HepG2 (cell line): Measurements from ENCODE around the gene SPNS2. TPM values are rescaled to one million over a fixed set of nuclear protein-coding genes. Genes with fewer than 3 reads are reported as not detected.
A peak's percentile ranks its signal among the peaks of the same experiment; 100 is the strongest.

ENCODE experiments used
- BRD4 ChIP-seq: sonication (generic); formaldehyde crosslinking; IDR thresholded peaks from 2 replicates; pipeline ENCODE4 v1.4.0; 2020; ENCODE audit warnings: missing genetic modification reagents
- CEBPB ChIP-seq: IDR thresholded peaks from 2 replicates; pipeline ENCODE4 v1.6.1; 2011; ENCODE audit warnings: low read depth, low read length, improper control_type of control experiment, borderline replicate concordance
- CENPT ChIP-seq: sonication (generic); formaldehyde crosslinking; IDR thresholded peaks from 2 replicates; pipeline ENCODE4 v1.8.0; 2022; ENCODE audit warnings: low read depth, mild to moderate bottlenecking, moderate library complexity, missing genetic modification reagents
- JUN ChIP-seq: sonication (generic); formaldehyde crosslinking; IDR thresholded peaks from 2 replicates; pipeline ENCODE4 v1.4.0; 2020; ENCODE audit warnings: mild to moderate bottlenecking, missing genetic modification reagents
- JUND ChIP-seq: sonication (generic); formaldehyde crosslinking; IDR thresholded peaks from 2 replicates; pipeline ENCODE4 v1.8.0; 2022; ENCODE audit warnings: mild to moderate bottlenecking, missing genetic modification reagents
- KLF15 ChIP-seq: sonication (generic); formaldehyde crosslinking; IDR thresholded peaks from 2 replicates; pipeline ENCODE4 v1.8.1; 2023; ENCODE audit warnings: borderline replicate concordance, mild to moderate bottlenecking, inconsistent platforms, missing genetic modification reagents, mixed read lengths
- MATR3 ChIP-seq: sonication (generic); formaldehyde crosslinking; IDR thresholded peaks from 2 replicates; pipeline ENCODE4 v1.4.0; 2020; ENCODE audit warnings: missing genetic modification reagents
- ZNF331 ChIP-seq: sonication (generic); formaldehyde crosslinking; IDR thresholded peaks from 2 replicates; pipeline ENCODE4 v1.4.0; 2020; ENCODE audit warnings: missing genetic modification reagents
- ZNF337 ChIP-seq: sonication (generic); formaldehyde crosslinking; IDR thresholded peaks from 2 replicates; pipeline ENCODE4 v1.5.1; 2020; ENCODE audit warnings: missing genetic modification reagents, low read depth, mild to moderate bottlenecking, borderline replicate concordance
- ZNF501 ChIP-seq: sonication (generic); formaldehyde crosslinking; IDR thresholded peaks from 2 replicates; pipeline ENCODE4 v1.5.1; 2020; ENCODE audit warnings: mild to moderate bottlenecking, moderate library complexity, missing genetic modification reagents
- ZNF703 ChIP-seq: sonication (generic); formaldehyde crosslinking; IDR thresholded peaks from 2 replicates; pipeline ENCODE4 v1.5.1; 2020; ENCODE audit warnings: missing genetic modification reagents, mild to moderate bottlenecking, moderate library complexity, borderline replicate concordance
- polyA plus RNA-seq, 8 experiments: library from polyadenylated mRNA; depleted of rRNA in 3 of 8; stranded (reverse) in 7 of 8; unstranded in 1 of 8; fragments of >200 nt; fragmentation: Illumina TruSeq in 4 of 8; extraction: Trizol in 4 of 8; gene quantifications; 2 replicates each; pipeline versions ENCODE4 v1.2.1 to v1.2.3, GENCODE V29; 2011 to 2016; ENCODE audit warnings: low read depth in 4 of 8, missing spikeins in 1 of 8, mixed read lengths in 1 of 8; ENCODE audit not compliant: insufficient read depth in 1 of 8
- total RNA-seq, 5 experiments: library from RNA; depleted of rRNA; stranded (reverse); fragments of >200 nt; fragmentation: Illumina TruSeq; extraction: Trizol; gene quantifications; 2 replicates each; pipeline ENCODE4 v1.2.3, GENCODE V29; 2016; ENCODE audit warnings: low read depth in 1 of 5
- TF ChIP-seq, protein P1 (sequence below): sonication (generic); formaldehyde crosslinking; IDR thresholded peaks from 2 replicates; pipeline ENCODE4 v1.4.0; 2020; ENCODE audit warnings: missing genetic modification reagents, mild to moderate bottlenecking, borderline replicate concordance
- TF ChIP-seq, protein P2 (sequence below): sonication (generic); formaldehyde crosslinking; IDR thresholded peaks from 2 replicates; pipeline ENCODE4 v1.4.0; 2020; ENCODE audit warnings: missing genetic modification reagents
- TF ChIP-seq, protein P3 (sequence below): sonication (generic); formaldehyde crosslinking; IDR thresholded peaks from 2 replicates; pipeline ENCODE4 v1.5.0; 2020; ENCODE audit warnings: missing genetic modification reagents

SPNS2 gene
- total and polyA plus RNA-seq, 2 of the 13 experiments (the other 11 are each of a cell fraction or from before 2014, with no cell fraction given), result 0.01 TPM; not detected in 1

DNA sequence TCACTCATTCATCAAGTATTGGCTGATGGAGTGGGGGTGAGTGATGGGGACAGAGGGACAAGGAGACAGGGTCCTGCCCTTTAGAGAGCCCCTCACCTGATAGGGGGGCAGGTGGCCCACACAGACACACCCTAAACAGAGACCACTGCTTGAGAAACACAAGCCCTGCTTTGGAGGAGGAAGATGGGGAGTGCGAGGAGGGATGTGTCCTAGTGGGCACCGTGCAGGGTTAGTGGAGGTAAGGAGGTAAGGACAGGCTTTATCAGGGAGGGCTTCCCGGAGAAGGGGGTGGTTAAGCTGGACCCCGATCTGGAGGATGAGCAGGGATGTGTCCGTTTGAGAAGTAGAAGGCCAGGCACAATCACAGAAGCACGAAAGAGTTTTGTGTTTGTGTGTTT lies 77.5 kb downstream of the SPNS2 start (continued):
- TF ChIP-seq, protein P1, sequence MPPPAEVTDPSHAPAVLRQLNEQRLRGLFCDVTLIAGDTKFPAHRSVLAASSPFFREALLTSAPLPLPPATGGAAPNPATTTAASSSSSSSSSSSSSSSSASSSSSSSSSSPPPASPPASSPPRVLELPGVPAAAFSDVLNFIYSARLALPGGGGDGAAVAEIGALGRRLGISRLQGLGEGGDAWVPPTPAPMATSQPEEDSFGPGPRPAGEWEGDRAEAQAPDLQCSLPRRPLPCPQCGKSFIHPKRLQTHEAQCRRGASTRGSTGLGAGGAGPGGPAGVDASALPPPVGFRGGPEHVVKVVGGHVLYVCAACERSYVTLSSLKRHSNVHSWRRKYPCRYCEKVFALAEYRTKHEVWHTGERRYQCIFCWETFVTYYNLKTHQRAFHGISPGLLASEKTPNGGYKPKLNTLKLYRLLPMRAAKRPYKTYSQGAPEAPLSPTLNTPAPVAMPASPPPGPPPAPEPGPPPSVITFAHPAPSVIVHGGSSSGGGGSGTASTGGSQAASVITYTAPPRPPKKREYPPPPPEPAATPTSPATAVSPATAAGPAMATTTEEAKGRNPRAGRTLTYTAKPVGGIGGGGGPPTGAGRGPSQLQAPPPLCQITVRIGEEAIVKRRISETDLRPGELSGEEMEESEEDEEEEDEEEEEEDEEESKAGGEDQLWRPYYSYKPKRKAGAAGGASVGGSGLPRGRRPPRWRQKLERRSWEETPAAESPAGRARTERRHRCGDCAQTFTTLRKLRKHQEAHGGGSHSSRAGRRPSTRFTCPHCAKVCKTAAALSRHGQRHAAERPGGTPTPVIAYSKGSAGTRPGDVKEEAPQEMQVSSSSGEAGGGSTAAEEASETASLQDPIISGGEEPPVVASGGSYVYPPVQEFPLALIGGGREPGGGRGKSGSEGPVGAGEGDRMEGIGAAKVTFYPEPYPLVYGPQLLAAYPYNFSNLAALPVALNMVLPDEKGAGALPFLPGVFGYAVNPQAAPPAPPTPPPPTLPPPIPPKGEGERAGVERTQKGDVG, result no peak
- TF ChIP-seq ZNF337 (CRISPR knock-in tag) (no peak), CEBPB (no peak), JUN (CRISPR knock-in tag) (no peak), BRD4 (CRISPR knock-in tag) (0 out of 2 replicates have a peak, but pooled peaks have one; percentile 2), ZNF501 (no peak), ZNF331 (CRISPR knock-in tag) (0 out of 2 replicates have a peak, but pooled peaks have one; percentile 1), MATR3 (CRISPR knock-in tag) (no peak), CENPT (no peak), KLF15 (CRISPR knock-in tag) (no peak), JUND (CRISPR knock-in tag) (no peak), ZNF703 (CRISPR knock-in tag) (no peak)
- TF ChIP-seq, protein P2, sequence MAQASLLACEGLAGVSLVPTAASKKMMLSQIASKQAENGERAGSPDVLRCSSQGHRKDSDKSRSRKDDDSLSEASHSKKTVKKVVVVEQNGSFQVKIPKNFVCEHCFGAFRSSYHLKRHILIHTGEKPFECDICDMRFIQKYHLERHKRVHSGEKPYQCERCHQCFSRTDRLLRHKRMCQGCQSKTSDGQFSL, result 0 out of 2 replicates have a peak, but pooled peaks have one; percentile 0
- TF ChIP-seq, protein P3, sequence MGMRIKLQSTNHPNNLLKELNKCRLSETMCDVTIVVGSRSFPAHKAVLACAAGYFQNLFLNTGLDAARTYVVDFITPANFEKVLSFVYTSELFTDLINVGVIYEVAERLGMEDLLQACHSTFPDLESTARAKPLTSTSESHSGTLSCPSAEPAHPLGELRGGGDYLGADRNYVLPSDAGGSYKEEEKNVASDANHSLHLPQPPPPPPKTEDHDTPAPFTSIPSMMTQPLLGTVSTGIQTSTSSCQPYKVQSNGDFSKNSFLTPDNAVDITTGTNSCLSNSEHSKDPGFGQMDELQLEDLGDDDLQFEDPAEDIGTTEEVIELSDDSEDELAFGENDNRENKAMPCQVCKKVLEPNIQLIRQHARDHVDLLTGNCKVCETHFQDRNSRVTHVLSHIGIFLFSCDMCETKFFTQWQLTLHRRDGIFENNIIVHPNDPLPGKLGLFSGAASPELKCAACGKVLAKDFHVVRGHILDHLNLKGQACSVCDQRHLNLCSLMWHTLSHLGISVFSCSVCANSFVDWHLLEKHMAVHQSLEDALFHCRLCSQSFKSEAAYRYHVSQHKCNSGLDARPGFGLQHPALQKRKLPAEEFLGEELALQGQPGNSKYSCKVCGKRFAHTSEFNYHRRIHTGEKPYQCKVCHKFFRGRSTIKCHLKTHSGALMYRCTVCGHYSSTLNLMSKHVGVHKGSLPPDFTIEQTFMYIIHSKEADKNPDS (CRISPR knock-in tag), result no peak
